ENCODE measurements around the gene NHLH1.

- TF ChIP-seq POLR2A (IDR thresholded peaks at IDR 0.05) = no peak
- TF ChIP-seq, protein P1, sequence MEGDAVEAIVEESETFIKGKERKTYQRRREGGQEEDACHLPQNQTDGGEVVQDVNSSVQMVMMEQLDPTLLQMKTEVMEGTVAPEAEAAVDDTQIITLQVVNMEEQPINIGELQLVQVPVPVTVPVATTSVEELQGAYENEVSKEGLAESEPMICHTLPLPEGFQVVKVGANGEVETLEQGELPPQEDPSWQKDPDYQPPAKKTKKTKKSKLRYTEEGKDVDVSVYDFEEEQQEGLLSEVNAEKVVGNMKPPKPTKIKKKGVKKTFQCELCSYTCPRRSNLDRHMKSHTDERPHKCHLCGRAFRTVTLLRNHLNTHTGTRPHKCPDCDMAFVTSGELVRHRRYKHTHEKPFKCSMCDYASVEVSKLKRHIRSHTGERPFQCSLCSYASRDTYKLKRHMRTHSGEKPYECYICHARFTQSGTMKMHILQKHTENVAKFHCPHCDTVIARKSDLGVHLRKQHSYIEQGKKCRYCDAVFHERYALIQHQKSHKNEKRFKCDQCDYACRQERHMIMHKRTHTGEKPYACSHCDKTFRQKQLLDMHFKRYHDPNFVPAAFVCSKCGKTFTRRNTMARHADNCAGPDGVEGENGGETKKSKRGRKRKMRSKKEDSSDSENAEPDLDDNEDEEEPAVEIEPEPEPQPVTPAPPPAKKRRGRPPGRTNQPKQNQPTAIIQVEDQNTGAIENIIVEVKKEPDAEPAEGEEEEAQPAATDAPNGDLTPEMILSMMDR (IDR thresholded peaks at IDR 0.05) = no peak
Observed at GRCh38 chr1:160377585-160378206, 10.8 kb downstream of the NHLH1 start.

Data from Peyer's patch (tissue), 4 donors.